Prostate gland (tissue), 2 donors: ENCODE measurements around the gene AGPAT4. TPM values are rescaled to one million over a fixed set of nuclear protein-coding genes. Genes with fewer than 3 reads are reported as not detected.
A peak's percentile ranks its signal among the peaks of the same experiment; 100 is the strongest.

Experiments used
- DNase-seq: peaks from one replicate; pipeline ENCODE4 v3.0.0-alpha.2; 2019; ENCODE audit warnings: low spot score
- H3K27ac ChIP-seq, 2 donors: fragments of 200-600 bp; sonication (generic); 2 replicates each; pipeline ENCODE4 v1.5.1; 2017 to 2019
- H3K27me3 ChIP-seq: fragments of 200-600 bp; sonication (generic); replicated peaks from 2 replicates; pipeline ENCODE4 v1.5.1; 2019; ENCODE audit not compliant: insufficient read depth
- H3K36me3 ChIP-seq, 2 donors: fragments of 200-600 bp; sonication (generic); 1 replicate in 1 of 2; 2 replicates in 1 of 2; pipeline versions ENCODE4 v1.5.1 to v1.8.1; 2017 to 2019
- H3K4me1 ChIP-seq: fragments of 200-600 bp; sonication (generic); replicated peaks from 2 replicates; pipeline ENCODE4 v1.5.1; 2019
- H3K4me3 ChIP-seq, 2 donors: fragments of 200-600 bp; sonication (generic); 2 replicates each; pipeline ENCODE4 v1.5.1; 2017 to 2019
- H3K9me3 ChIP-seq: fragments of 200-600 bp; sonication (generic); 2 replicates; pipeline ENCODE4 v1.5.1; 2017
- CTCF ChIP-seq, 4 experiments: fragments of 200-600 bp in 2 of 4; fragments of 450-650 bp in 2 of 4; sonication (generic) in 2 of 4; IDR thresholded peaks; 1 replicate in 3 of 4; 2 replicates in 1 of 4; pipeline ENCODE4 v1.5.1; 2016 to 2019; ENCODE audit warnings: antibody characterized with exemption in 4 of 4, mild to moderate bottlenecking in 2 of 4, moderate library complexity in 2 of 4
- POLR2A ChIP-seq: fragments of 450-650 bp; IDR thresholded peaks from one replicate; pipeline ENCODE4 v1.6.1; 2016; ENCODE audit warnings: antibody characterized with exemption, mild to moderate bottlenecking
- POLR2AphosphoS5 ChIP-seq: sonication (generic); formaldehyde crosslinking; IDR thresholded peaks from one replicate; pipeline ENCODE4 v1.6.1; 2017; ENCODE audit warnings: antibody characterized with exemption
- WGBS: methylation state at CpG from one replicate; pipeline ENCODE4 v1.1.5; 2018; 5-methylcytosine and 5-hydroxymethylcytosine counted together
- intact Hi-C: fragments of 100-400 bp; cut with DNase I; formaldehyde crosslinking; loops from one replicate; pipeline ENCODE4 v1.14.2; 2022
- total RNA-seq, 2 donors: library from RNA; depleted of rRNA; stranded (reverse); fragments of >200 nt; gene quantifications; one replicate each; pipeline ENCODE4 v1.1.0, GENCODE V29; 2016

Gene AGPAT4
- total RNA-seq, 2 donors from 2014 or later: 1.7 to 4.2 TPM

- no peak for DNase-seq
- H3K27ac ChIP-seq: no peak overlapping the region
- H3K4me1 ChIP-seq: peaks cover 3% of the 10 kb centered on the region
- no peak for TF ChIP-seq CTCF (IDR thresholded peaks at IDR 0.05)
- no peak for TF ChIP-seq POLR2A
- no peak for TF ChIP-seq POLR2AphosphoS5
- no peaks in the 10 kb centered on the region for H3K9me3 ChIP-seq
- no peaks in the 10 kb centered on the region for H3K27me3 ChIP-seq
- intact Hi-C loops: no loop called here
- WGBS: 98% methylated on average over 15 of the region's 15 CpGs
- no peak overlapping the region for H3K4me3 ChIP-seq
- no peaks in the 10 kb centered on the region for H3K36me3 ChIP-seq
These were observed 112.7 kb downstream of the AGPAT4 start for GRCh38 chr6:161161121-161161520.

- H3K9me3 ChIP-seq: no peaks in the 10 kb centered on the region
- intact Hi-C loops: loop anchor here (5.0 kb wide), 1 partner anchor 217 kb away; no protein-coding TSS in a partner anchor
- no peak overlapping the region for H3K27ac ChIP-seq
- H3K4me1 ChIP-seq: no peaks in the 10 kb centered on the region
- WGBS: 93% methylated on average over 12 of the region's 13 CpGs
- DNase-seq: no peak
- H3K4me3 ChIP-seq: no peak overlapping the region
- TF ChIP-seq POLR2AphosphoS5: no peak
- no peak for TF ChIP-seq CTCF (IDR thresholded peaks at IDR 0.05)
- no peak for TF ChIP-seq POLR2A
- H3K36me3 ChIP-seq: no peaks in the 10 kb centered on the region
- no peaks in the 10 kb centered on the region for H3K27me3 ChIP-seq
These were observed 119.0 kb downstream of the AGPAT4 start for GRCh38 chr6:161154796-161155335.

DNA sequence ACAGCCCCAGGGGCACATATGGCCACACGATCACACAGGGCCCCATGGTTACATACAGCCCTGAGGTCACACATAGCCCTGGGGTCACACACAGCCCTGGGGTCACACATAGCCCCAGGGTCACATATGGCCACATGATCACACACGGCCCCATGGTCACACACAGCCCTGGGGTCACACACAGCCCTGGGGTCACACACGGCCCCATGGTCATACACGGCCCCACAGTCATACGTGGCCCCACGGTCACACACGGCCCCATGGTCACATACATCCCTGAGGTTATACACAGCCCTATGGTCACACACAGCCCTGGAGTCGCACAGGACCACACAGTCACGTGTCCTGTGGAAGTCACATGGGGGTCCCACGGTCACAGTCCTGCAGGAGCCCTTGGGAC is 120.1 kb downstream of the AGPAT4 start:
- intact Hi-C loops: loop anchor here (5.0 kb wide), 1 partner anchor 219 kb away; no protein-coding TSS in a partner anchor
- H3K9me3 ChIP-seq: no peaks in the 10 kb centered on the region

GRCh38 chr6:161152907-161153662 is 120.8 kb downstream of the AGPAT4 start:
- WGBS: 87% methylated on average over 18 of the region's 18 CpGs
- no peak overlapping the region for H3K4me3 ChIP-seq
- H3K36me3 ChIP-seq: no peaks in the 10 kb centered on the region
- no peaks in the 10 kb centered on the region for H3K9me3 ChIP-seq
- peak in 3 of 4 experiments; percentile 12 to 46 (median 44) for TF ChIP-seq CTCF (IDR thresholded peaks at IDR 0.05)
- no peak for TF ChIP-seq POLR2AphosphoS5
- H3K27me3 ChIP-seq: no peaks in the 10 kb centered on the region
- no peak overlapping the region for H3K27ac ChIP-seq
- no peak for DNase-seq
- H3K4me1 ChIP-seq: no peaks in the 10 kb centered on the region
- intact Hi-C loops: loop anchor here (5.0 kb wide), 1 partner anchor 219 kb away; no protein-coding TSS in a partner anchor

More for the DNA sequence above, 120.1 kb downstream of the AGPAT4 start:
- no peak for TF ChIP-seq POLR2AphosphoS5
- no peak for TF ChIP-seq POLR2A
- no peak for TF ChIP-seq CTCF (IDR thresholded peaks at IDR 0.05)
- no peak for DNase-seq
- Histone ChIP-seq H3K27me3 (no peaks in the 10 kb centered on the region), H3K27ac (no peak overlapping the region), H3K4me1 (no peaks in the 10 kb centered on the region), H3K4me3 (no peak overlapping the region), H3K36me3 (no peaks in the 10 kb centered on the region)
- WGBS: 96% methylated on average over 9 of the region's 10 CpGs

- H3K36me3 ChIP-seq: no peaks in the 10 kb centered on the region
- intact Hi-C loops: loop anchor here (5.0 kb wide), 1 partner anchor 220 kb away; no protein-coding TSS in a partner anchor
These were observed 121.4 kb downstream of the AGPAT4 start for GRCh38 chr6:161152527-161152862.

More at GRCh38 chr6:161152527-161152862, 121.4 kb downstream of the AGPAT4 start:
- Histone ChIP-seq H3K4me1 (no peaks in the 10 kb centered on the region), H3K9me3 (no peaks in the 10 kb centered on the region), H3K4me3 (no peak overlapping the region), H3K27me3 (no peaks in the 10 kb centered on the region), H3K27ac (no peak overlapping the region)
- 92% methylated on average over 9 of the region's 9 CpGs for WGBS
- no peak for DNase-seq
- TF ChIP-seq POLR2AphosphoS5: no peak
- TF ChIP-seq POLR2A: no peak
- no peak for TF ChIP-seq CTCF (IDR thresholded peaks at IDR 0.05)
